Measurements from ENCODE around the gene KRT84. TPM values are rescaled to one million over a fixed set of nuclear protein-coding genes. Genes with fewer than 3 reads are reported as not detected.

The KRT84 gene
- total RNA-seq, 1 experiment from 2014 or later = not detected

GRCh38 chr12:52389313-52390207 is 4.1 kb upstream of the KRT84 start:
- Histone ChIP-seq H3K9me2 (replicated peaks; ENCODE audit: insufficient read depth, low read length) (no peaks in the 10 kb centered on the region), H4K20me1 (ENCODE audit: insufficient read depth, low read depth, low read length) (no peaks in the 10 kb centered on the region), H3K36me3 (ENCODE audit: insufficient read depth, low read length) (no peaks in the 10 kb centered on the region), H3K4me2 (ENCODE audit: low read depth, low read length, poor library complexity, severe bottlenecking) (no peak overlapping the region), H3K4me3 (ENCODE audit: low read length) (no peak overlapping the region), H3K4me1 (ENCODE audit: low read length) (peaks cover 23% of the 10 kb centered on the region), H3K9me3 (ENCODE audit: low read length) (no peaks in the 10 kb centered on the region), H3K79me2 (ENCODE audit: low read length) (no peaks in the 10 kb centered on the region), H3K27me3 (ENCODE audit: low read length) (no peaks in the 10 kb centered on the region), H3K27ac (ENCODE audit: low read length) (no peak overlapping the region), H2AFZ (ENCODE audit: low read length) (no peak overlapping the region), H3K9ac (ENCODE audit: low read length) (no peak overlapping the region)
- no peak for DNase-seq

DNA sequence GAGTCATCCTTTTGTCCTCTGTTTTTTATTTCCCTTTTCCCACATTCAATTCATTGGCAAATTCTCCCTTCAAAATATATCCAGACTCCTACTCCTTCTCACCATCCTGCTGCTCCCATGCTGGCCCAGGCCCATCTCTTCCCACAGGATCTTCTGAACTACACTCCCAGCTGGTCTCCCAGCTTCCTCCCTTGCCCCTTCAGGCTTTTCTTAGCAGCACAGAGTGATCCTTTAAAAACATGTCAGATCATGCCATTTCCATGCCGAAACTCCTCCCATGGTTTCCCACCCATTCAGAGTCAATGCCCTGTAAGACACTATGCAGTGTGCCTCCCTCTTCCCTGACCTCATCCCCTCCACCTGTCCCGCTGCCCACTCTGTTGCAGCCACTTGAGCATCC is 2.4 kb upstream of the KRT84 start:
- Histone ChIP-seq H3K9ac (ENCODE audit: low read length) (no peak overlapping the region), H3K79me2 (ENCODE audit: low read length) (no peaks in the 10 kb centered on the region), H2AFZ (ENCODE audit: low read length) (no peak overlapping the region), H3K4me1 (ENCODE audit: low read length) (peaks cover 11% of the 10 kb centered on the region), H3K36me3 (ENCODE audit: insufficient read depth, low read length) (no peaks in the 10 kb centered on the region), H4K20me1 (ENCODE audit: insufficient read depth, low read depth, low read length) (no peaks in the 10 kb centered on the region), H3K9me2 (replicated peaks; ENCODE audit: insufficient read depth, low read length) (no peaks in the 10 kb centered on the region), H3K27ac (ENCODE audit: low read length) (no peak overlapping the region), H3K27me3 (ENCODE audit: low read length) (no peaks in the 10 kb centered on the region), H3K4me2 (ENCODE audit: low read depth, low read length, poor library complexity, severe bottlenecking) (no peak overlapping the region), H3K4me3 (ENCODE audit: low read length) (no peak overlapping the region), H3K9me3 (ENCODE audit: low read length) (no peaks in the 10 kb centered on the region)
- DNase-seq = no peak

DNA sequence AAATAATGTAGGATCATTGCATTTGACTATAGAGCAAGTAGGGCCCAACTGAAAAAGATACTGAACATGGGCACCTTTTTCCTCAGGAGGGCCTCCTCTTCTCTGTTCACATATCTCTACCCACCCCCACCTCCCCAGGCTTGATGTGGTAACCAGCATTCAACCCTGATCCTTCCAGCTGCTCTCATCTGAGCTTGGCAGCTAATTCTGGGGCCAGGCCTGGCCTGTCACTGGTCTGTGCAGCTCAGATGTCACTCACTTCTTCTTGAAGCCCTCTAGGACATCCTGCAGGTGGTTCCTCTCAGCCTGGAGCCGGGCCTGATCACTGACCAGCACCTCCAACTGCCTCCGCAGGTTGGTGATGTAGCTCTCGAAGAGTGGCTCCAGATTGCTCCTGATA is 2.1 kb downstream of the KRT84 start:
- Histone ChIP-seq H3K27me3 (ENCODE audit: low read length) (no peaks in the 10 kb centered on the region), H3K4me3 (ENCODE audit: low read length) (no peak overlapping the region), H3K4me2 (ENCODE audit: low read depth, low read length, poor library complexity, severe bottlenecking) (no peak overlapping the region), H3K9ac (ENCODE audit: low read length) (no peak overlapping the region), H3K27ac (ENCODE audit: low read length) (no peak overlapping the region), H3K4me1 (ENCODE audit: low read length) (no peaks in the 10 kb centered on the region), H4K20me1 (ENCODE audit: insufficient read depth, low read depth, low read length) (no peaks in the 10 kb centered on the region), H3K79me2 (ENCODE audit: low read length) (no peaks in the 10 kb centered on the region), H2AFZ (ENCODE audit: low read length) (no peak overlapping the region), H3K9me2 (replicated peaks; ENCODE audit: insufficient read depth, low read length) (no peaks in the 10 kb centered on the region), H3K36me3 (ENCODE audit: insufficient read depth, low read length) (no peaks in the 10 kb centered on the region), H3K9me3 (ENCODE audit: low read length) (no peaks in the 10 kb centered on the region)
- DNase-seq = no peak

GRCh38 chr12:52382854-52383253 is 2.6 kb downstream of the KRT84 start:
- H3K4me3 ChIP-seq (ENCODE audit: low read length) = no peak overlapping the region
- no peaks in the 10 kb centered on the region for H4K20me1 ChIP-seq (ENCODE audit: insufficient read depth, low read depth, low read length)
- no peaks in the 10 kb centered on the region for H3K4me1 ChIP-seq (ENCODE audit: low read length)
- H3K9me3 ChIP-seq (ENCODE audit: low read length) = no peaks in the 10 kb centered on the region
- no peak overlapping the region for H2AFZ ChIP-seq (ENCODE audit: low read length)
- H3K9me2 ChIP-seq (replicated peaks; ENCODE audit: insufficient read depth, low read length) = no peaks in the 10 kb centered on the region
- DNase-seq = no peak
- H3K9ac ChIP-seq (ENCODE audit: low read length) = no peak overlapping the region
- H3K27ac ChIP-seq (ENCODE audit: low read length) = no peak overlapping the region
- no peaks in the 10 kb centered on the region for H3K27me3 ChIP-seq (ENCODE audit: low read length)
- H3K4me2 ChIP-seq (ENCODE audit: low read depth, low read length, poor library complexity, severe bottlenecking) = no peak overlapping the region
- H3K79me2 ChIP-seq (ENCODE audit: low read length) = no peaks in the 10 kb centered on the region
- no peaks in the 10 kb centered on the region for H3K36me3 ChIP-seq (ENCODE audit: insufficient read depth, low read length)

DNA sequence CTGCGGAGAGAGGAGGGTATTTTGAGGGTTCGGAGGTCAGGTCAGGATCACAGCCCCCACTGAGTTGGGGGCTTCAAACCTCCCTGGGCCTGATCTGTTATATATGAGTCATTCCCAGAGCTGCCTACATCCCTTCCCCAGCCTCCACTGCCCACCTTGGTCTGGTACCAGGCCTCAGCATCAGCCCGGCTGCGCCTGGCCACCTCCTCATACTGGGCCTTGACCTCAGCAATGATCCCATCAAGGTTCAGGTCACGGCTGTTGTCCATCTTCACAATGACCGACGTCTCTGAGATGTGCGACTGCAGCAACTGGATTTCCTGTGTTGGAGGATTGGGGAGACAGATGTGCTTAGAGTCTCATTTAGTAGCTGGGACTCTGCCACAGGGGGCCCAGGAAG is 4.2 kb downstream of the KRT84 start:
- no peaks in the 10 kb centered on the region for H3K4me1 ChIP-seq (ENCODE audit: low read length)
- no peak overlapping the region for H3K27ac ChIP-seq (ENCODE audit: low read length)
- no peaks in the 10 kb centered on the region for H3K27me3 ChIP-seq (ENCODE audit: low read length)
- no peaks in the 10 kb centered on the region for H3K9me3 ChIP-seq (ENCODE audit: low read length)
- no peak overlapping the region for H2AFZ ChIP-seq (ENCODE audit: low read length)
- no peak for DNase-seq
- H4K20me1 ChIP-seq (ENCODE audit: insufficient read depth, low read depth, low read length) = no peaks in the 10 kb centered on the region
- no peaks in the 10 kb centered on the region for H3K9me2 ChIP-seq (replicated peaks; ENCODE audit: insufficient read depth, low read length)
- H3K4me3 ChIP-seq (ENCODE audit: low read length) = no peak overlapping the region
- H3K36me3 ChIP-seq (ENCODE audit: insufficient read depth, low read length) = no peaks in the 10 kb centered on the region
- no peaks in the 10 kb centered on the region for H3K79me2 ChIP-seq (ENCODE audit: low read length)
- H3K9ac ChIP-seq (ENCODE audit: low read length) = no peak overlapping the region
- no peak overlapping the region for H3K4me2 ChIP-seq (ENCODE audit: low read depth, low read length, poor library complexity, severe bottlenecking)

DNA sequence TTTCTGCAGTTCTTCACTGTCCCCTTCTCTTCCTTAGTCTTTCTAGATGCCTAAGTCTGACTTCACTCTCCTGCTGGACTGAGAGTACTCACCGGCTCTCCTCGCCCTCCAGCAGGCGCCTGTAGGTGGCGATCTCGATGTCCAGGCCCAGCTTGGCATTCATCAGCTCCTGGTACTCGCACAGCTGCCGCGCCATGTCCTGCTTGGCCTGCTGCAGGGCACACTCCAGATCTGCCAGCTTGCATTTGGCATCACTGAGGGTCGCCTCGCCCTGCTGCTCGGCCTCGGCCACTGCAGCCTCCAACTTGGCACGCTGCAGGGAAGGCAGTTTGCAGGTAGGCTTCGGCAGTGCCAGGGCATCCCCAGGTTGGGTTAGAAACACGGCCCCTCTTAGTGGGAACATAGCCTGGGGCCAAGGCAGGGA is 5.2 kb downstream of the KRT84 start:
- DNase-seq = peak; percentile 63
- no peak overlapping the region for H3K9ac ChIP-seq (ENCODE audit: low read length)
- H3K9me2 ChIP-seq (replicated peaks; ENCODE audit: insufficient read depth, low read length) = no peaks in the 10 kb centered on the region
- no peaks in the 10 kb centered on the region for H3K9me3 ChIP-seq (ENCODE audit: low read length)
- H3K27me3 ChIP-seq (ENCODE audit: low read length) = no peaks in the 10 kb centered on the region
- no peaks in the 10 kb centered on the region for H3K79me2 ChIP-seq (ENCODE audit: low read length)
- H3K4me3 ChIP-seq (ENCODE audit: low read length) = no peak overlapping the region
- H3K27ac ChIP-seq (ENCODE audit: low read length) = no peak overlapping the region
- H3K4me2 ChIP-seq (ENCODE audit: low read depth, low read length, poor library complexity, severe bottlenecking) = no peak overlapping the region
- H2AFZ ChIP-seq (ENCODE audit: low read length) = no peak overlapping the region
- H4K20me1 ChIP-seq (ENCODE audit: insufficient read depth, low read depth, low read length) = no peaks in the 10 kb centered on the region
- no peaks in the 10 kb centered on the region for H3K4me1 ChIP-seq (ENCODE audit: low read length)
- no peaks in the 10 kb centered on the region for H3K36me3 ChIP-seq (ENCODE audit: insufficient read depth, low read length)

- Histone ChIP-seq H4K20me1 (ENCODE audit: insufficient read depth, low read depth, low read length) (no peaks in the 10 kb centered on the region), H2AFZ (ENCODE audit: low read length) (no peak overlapping the region), H3K79me2 (ENCODE audit: low read length) (no peaks in the 10 kb centered on the region), H3K9ac (ENCODE audit: low read length) (no peak overlapping the region), H3K36me3 (ENCODE audit: insufficient read depth, low read length) (no peaks in the 10 kb centered on the region), H3K9me2 (replicated peaks; ENCODE audit: insufficient read depth, low read length) (no peaks in the 10 kb centered on the region), H3K27ac (ENCODE audit: low read length) (no peak overlapping the region), H3K9me3 (ENCODE audit: low read length) (no peaks in the 10 kb centered on the region), H3K4me3 (ENCODE audit: low read length) (no peak overlapping the region), H3K4me2 (ENCODE audit: low read depth, low read length, poor library complexity, severe bottlenecking) (no peak overlapping the region), H3K27me3 (ENCODE audit: low read length) (no peaks in the 10 kb centered on the region), H3K4me1 (ENCODE audit: low read length) (no peaks in the 10 kb centered on the region)
- no peak for DNase-seq
Measured at GRCh38 chr12:52379536-52379935, 5.9 kb downstream of the KRT84 start.

DNA sequence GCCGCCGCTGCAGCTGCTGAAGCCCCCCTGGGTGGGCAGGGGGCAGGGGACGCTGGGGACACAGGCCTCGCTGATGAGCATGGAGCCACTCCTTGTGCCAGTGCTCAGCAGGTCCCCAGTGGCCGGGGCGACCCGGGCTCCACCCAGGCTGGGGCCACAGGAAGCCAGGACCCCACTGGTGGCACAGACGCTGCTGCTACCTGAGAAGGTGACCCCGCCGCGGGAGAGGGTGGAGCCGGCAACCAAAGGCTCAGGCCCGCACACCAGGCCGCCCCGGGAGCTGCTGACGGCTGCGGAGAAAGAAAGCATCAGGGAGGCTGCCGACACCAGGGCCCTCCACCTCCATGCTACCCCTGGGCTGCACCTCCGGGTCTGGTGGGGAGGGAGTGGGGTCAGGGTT is 7.4 kb downstream of the KRT84 start:
- H3K9me2 ChIP-seq (replicated peaks; ENCODE audit: insufficient read depth, low read length) = no peaks in the 10 kb centered on the region
- no peaks in the 10 kb centered on the region for H3K27me3 ChIP-seq (ENCODE audit: low read length)
- H3K27ac ChIP-seq (ENCODE audit: low read length) = no peak overlapping the region
- H3K79me2 ChIP-seq (ENCODE audit: low read length) = no peaks in the 10 kb centered on the region
- no peaks in the 10 kb centered on the region for H3K4me1 ChIP-seq (ENCODE audit: low read length)
- no peaks in the 10 kb centered on the region; the same call in 1 of the 2 replicates for H3K9me3 ChIP-seq (ENCODE audit: low read length)
- no peak for DNase-seq
- H3K4me3 ChIP-seq (ENCODE audit: low read length) = no peak overlapping the region
- H3K36me3 ChIP-seq (ENCODE audit: insufficient read depth, low read length) = no peaks in the 10 kb centered on the region
- H4K20me1 ChIP-seq (ENCODE audit: insufficient read depth, low read depth, low read length) = no peaks in the 10 kb centered on the region
- no peak overlapping the region for H3K9ac ChIP-seq (ENCODE audit: low read length)
- no peak overlapping the region for H2AFZ ChIP-seq (ENCODE audit: low read length)
- H3K4me2 ChIP-seq (ENCODE audit: low read depth, low read length, poor library complexity, severe bottlenecking) = no peak overlapping the region

Data from Karpas-422 (cell line).